Keratinocyte (primary cell): Measurements from ENCODE around the gene CAPSL. TPM values are rescaled to one million over a fixed set of nuclear protein-coding genes. Genes with fewer than 3 reads are reported as not detected.

Source experiments
- DNase-seq: peaks from one replicate; pipeline ENCODE4 v3.0.0-alpha.2; 2011; ENCODE audit warnings: low read depth, missing footprints, low spot score
- FAIRE-seq: peaks from 2 replicates; lab custom pipeline; 2011; peaks lifted over from hg19 to GRCh38; lab: Jason Lieb, UNC
- H2AFZ ChIP-seq: 2 replicates; pipeline ENCODE4 v1.6.0; 2012; ENCODE audit warnings: low read length, control low read depth, inconsistent platforms; ENCODE audit not compliant: control insufficient read depth
- H3K27ac ChIP-seq: 2 replicates; pipeline ENCODE4 v1.5.1; 2011; ENCODE audit warnings: low read length; ENCODE audit not compliant: control insufficient read depth, insufficient read depth
- H3K27me3 ChIP-seq: 3 replicates; pipeline ENCODE4 v1.6.0; 2011; ENCODE audit warnings: low read length; ENCODE audit not compliant: control insufficient read depth, insufficient read depth; ENCODE audit errors: extremely low read depth
- H3K36me3 ChIP-seq, 2 experiments: 2 replicates in 1 of 2; 3 replicates in 1 of 2; pipeline ENCODE4 v1.5.1; 2011; ENCODE audit warnings: low read length in 2 of 2, mild to moderate bottlenecking in 1 of 2; ENCODE audit not compliant: control insufficient read depth in 2 of 2, insufficient read depth in 2 of 2; ENCODE audit errors: extremely low read depth in 1 of 2
- H3K4me1 ChIP-seq: 3 replicates; pipeline ENCODE4 v1.5.1; 2011; ENCODE audit warnings: low read length; ENCODE audit not compliant: control insufficient read depth, insufficient read depth; ENCODE audit errors: extremely low read depth
- H3K4me2 ChIP-seq: 3 replicates; pipeline ENCODE4 v1.6.0; 2011; ENCODE audit warnings: low read depth, low read length; ENCODE audit not compliant: control insufficient read depth, insufficient read depth; ENCODE audit errors: extremely low read depth
- H3K4me3 ChIP-seq, 3 experiments: fragments of 200-600 bp in 1 of 3; sonication (generic) in 1 of 3; 2 replicates in 2 of 3; 3 replicates in 1 of 3; pipeline ENCODE4 v1.5.1; 2011 to 2016; ENCODE audit warnings: low read length in 3 of 3, mild to moderate bottlenecking in 3 of 3, control low read depth in 2 of 3, inconsistent platforms in 1 of 3, low read depth in 1 of 3, mixed read lengths in 1 of 3, mixed run types in 1 of 3, moderate library complexity in 1 of 3; ENCODE audit not compliant: control insufficient read depth in 2 of 3, insufficient read depth in 2 of 3; ENCODE audit errors: extremely low read depth in 1 of 3
- H3K79me2 ChIP-seq: 2 replicates; pipeline ENCODE4 v1.6.0; 2012; ENCODE audit warnings: low read length; ENCODE audit not compliant: control insufficient read depth, insufficient read depth
- H3K9ac ChIP-seq: 3 replicates; pipeline ENCODE4 v1.6.0; 2011; ENCODE audit warnings: low read length; ENCODE audit not compliant: control insufficient read depth, insufficient read depth; ENCODE audit errors: extremely low read depth
- H3K9me1 ChIP-seq: 3 replicates; pipeline ENCODE4 v1.6.0; 2011; ENCODE audit warnings: low read length; ENCODE audit not compliant: control insufficient read depth, insufficient read depth; ENCODE audit errors: extremely low read depth
- H3K9me3 ChIP-seq: 2 replicates; pipeline ENCODE4 v1.5.1; 2012; ENCODE audit warnings: low read depth, low read length; ENCODE audit not compliant: control insufficient read depth
- H4K20me1 ChIP-seq: 3 replicates; pipeline ENCODE4 v1.6.0; 2011; ENCODE audit warnings: low read length; ENCODE audit not compliant: control insufficient read depth, insufficient read depth; ENCODE audit errors: extremely low read depth
- EZH2 ChIP-seq: IDR thresholded peaks from one replicate; pipeline ENCODE4 v1.6.1; 2012; ENCODE audit warnings: inconsistent platforms, mild to moderate bottlenecking, low read length, moderate library complexity
- dilution Hi-C: fragments of 300-500 bp; cut with MboI; formaldehyde crosslinking; loops from one replicate; pipeline ENCODE4 v1.7.0; 2020; ENCODE audit warnings: low sequenced_read_pairs; ENCODE audit not compliant: extremely low pct_ligation_motif_present
- polyA plus RNA-seq, 5 experiments: library from polyadenylated mRNA; depleted of rRNA in 3 of 5; stranded (reverse) in 3 of 5; stranded (forward) in 1 of 5; unstranded in 1 of 5; fragments of >200 nt; gene quantifications; 1 replicate in 1 of 5; 2 replicates in 3 of 5; 3 replicates in 1 of 5; pipeline versions ENCODE4 v1.2.1 to v1.2.3, GENCODE V29; 2011 to 2012; ENCODE audit warnings: missing spikeins in 2 of 5, low read depth in 1 of 5, low replicate concordance in 1 of 5
- TF ChIP-seq, protein P1 (sequence below), 3 experiments: IDR thresholded peaks in 1 of 3; conservative IDR thresholded peaks in 1 of 3; optimal IDR thresholded peaks in 1 of 3; 2 replicates in 2 of 3; 3 replicates in 1 of 3; pipeline versions ENCODE3 to v1.5.1; 2011; ENCODE audit warnings: low read length in 3 of 3, mild to moderate bottlenecking in 3 of 3, moderate library complexity in 2 of 3, control low read depth in 1 of 3, inconsistent platforms in 1 of 3; ENCODE audit not compliant: insufficient read depth in 2 of 3; ENCODE audit errors: extremely low read depth in 1 of 3

CAPSL gene
- polyA plus RNA-seq, 1 donor (not counting 4 experiments of a cell fraction or from before 2014, with no cell fraction given), result not detected

DNA sequence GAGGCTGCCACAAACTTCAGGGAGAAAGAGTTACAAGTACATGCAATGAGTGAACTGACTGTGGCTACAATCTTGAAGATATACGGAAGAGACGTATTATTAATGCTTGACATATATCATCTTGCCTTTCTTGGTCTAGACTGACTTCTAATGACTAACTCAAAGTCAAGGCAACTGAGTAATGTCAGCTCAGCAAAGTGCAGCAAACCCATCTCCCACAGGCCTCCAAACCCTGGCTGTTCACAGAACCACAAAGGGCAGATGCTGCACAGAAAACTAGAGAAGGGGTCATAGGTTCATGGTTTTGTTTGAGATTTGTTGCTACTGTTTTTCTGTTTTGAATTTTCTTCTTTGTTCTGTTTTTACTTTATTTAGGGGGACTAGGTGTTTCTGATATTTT is 60.8 kb downstream of the CAPSL start:
- no peak overlapping the region for H3K4me3 ChIP-seq
- TF ChIP-seq, protein P1, sequence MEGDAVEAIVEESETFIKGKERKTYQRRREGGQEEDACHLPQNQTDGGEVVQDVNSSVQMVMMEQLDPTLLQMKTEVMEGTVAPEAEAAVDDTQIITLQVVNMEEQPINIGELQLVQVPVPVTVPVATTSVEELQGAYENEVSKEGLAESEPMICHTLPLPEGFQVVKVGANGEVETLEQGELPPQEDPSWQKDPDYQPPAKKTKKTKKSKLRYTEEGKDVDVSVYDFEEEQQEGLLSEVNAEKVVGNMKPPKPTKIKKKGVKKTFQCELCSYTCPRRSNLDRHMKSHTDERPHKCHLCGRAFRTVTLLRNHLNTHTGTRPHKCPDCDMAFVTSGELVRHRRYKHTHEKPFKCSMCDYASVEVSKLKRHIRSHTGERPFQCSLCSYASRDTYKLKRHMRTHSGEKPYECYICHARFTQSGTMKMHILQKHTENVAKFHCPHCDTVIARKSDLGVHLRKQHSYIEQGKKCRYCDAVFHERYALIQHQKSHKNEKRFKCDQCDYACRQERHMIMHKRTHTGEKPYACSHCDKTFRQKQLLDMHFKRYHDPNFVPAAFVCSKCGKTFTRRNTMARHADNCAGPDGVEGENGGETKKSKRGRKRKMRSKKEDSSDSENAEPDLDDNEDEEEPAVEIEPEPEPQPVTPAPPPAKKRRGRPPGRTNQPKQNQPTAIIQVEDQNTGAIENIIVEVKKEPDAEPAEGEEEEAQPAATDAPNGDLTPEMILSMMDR (optimal IDR thresholded peaks at IDR 0.05 in 1 of 3, IDR thresholded peaks at IDR 0.05 in 1 of 3, conservative IDR thresholded peaks at IDR 0.05 in 1 of 3; ENCODE audit: extremely low read depth in 1 of 3, insufficient read depth in 2 of 3, low read length in 3 of 3), result no peak
- TF ChIP-seq EZH2, result no peak
- H3K79me2 ChIP-seq, result no peaks in the 10 kb centered on the region
- H3K4me1 ChIP-seq, result peaks cover 10% of the 10 kb centered on the region
- dilution Hi-C loops, result no loop called here
- no peak for FAIRE-seq
- H4K20me1 ChIP-seq, result no peaks in the 10 kb centered on the region
- H3K9me3 ChIP-seq, result no peaks in the 10 kb centered on the region
- no peak for DNase-seq
- no peak overlapping the region for H3K4me2 ChIP-seq
- H3K27me3 ChIP-seq, result no peaks in the 10 kb centered on the region
- no peak overlapping the region for H3K27ac ChIP-seq
- no peak overlapping the region for H2AFZ ChIP-seq
- H3K36me3 ChIP-seq, result no peaks in the 10 kb centered on the region
- no peaks in the 10 kb centered on the region for H3K9me1 ChIP-seq
- H3K9ac ChIP-seq, result no peak overlapping the region

DNA sequence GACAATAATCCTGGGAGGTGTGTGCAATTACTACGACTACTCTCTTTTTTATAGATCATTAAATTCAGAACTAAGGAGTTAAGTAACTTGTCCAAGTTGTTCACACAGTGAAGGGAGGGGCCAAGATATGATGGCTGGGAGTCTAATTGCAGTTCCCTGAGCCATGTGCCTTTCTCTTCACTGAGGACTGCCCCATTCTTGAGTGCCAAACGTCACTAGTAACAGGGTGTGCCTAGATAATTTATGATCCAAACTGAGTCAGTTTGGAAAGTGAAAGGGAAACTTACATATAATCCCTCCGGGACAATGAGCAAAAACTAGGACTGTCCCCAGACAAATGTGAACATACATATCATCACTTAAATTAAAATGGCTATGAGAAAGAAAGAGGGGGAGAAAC is 61.5 kb downstream of the CAPSL start:
- Histone ChIP-seq H2AFZ (peak overlapping the region; percentile 15), H3K9me3 (no peaks in the 10 kb centered on the region), H3K27me3 (no peaks in the 10 kb centered on the region), H3K4me1 (peaks cover 10% of the 10 kb centered on the region), H3K4me3 (no peak overlapping the region), H4K20me1 (no peaks in the 10 kb centered on the region), H3K9ac (no peak overlapping the region), H3K79me2 (no peaks in the 10 kb centered on the region), H3K9me1 (no peaks in the 10 kb centered on the region), H3K27ac (no peak overlapping the region), H3K36me3 (no peaks in the 10 kb centered on the region), H3K4me2 (peak overlapping the region; percentile 62)
- dilution Hi-C loops, result no loop called here
- TF ChIP-seq, protein P1 (optimal IDR thresholded peaks at IDR 0.05 in 1 of 3, IDR thresholded peaks at IDR 0.05 in 1 of 3, conservative IDR thresholded peaks at IDR 0.05 in 1 of 3; ENCODE audit: extremely low read depth in 1 of 3, insufficient read depth in 2 of 3, low read length in 3 of 3), result no peak
- TF ChIP-seq EZH2, result no peak
- FAIRE-seq (peak; percentile 69), DNase-seq (no peak)
